SK-N-SH (cell line): Measurements from ENCODE around the gene OBSCN. TPM values are rescaled to one million over a fixed set of nuclear protein-coding genes. Genes with fewer than 3 reads are reported as not detected.

Experiments
- CTCF ChIA-PET: fragments of 300-600, 350-600 bp; formaldehyde crosslinking; extraction: SDS; loops from one replicate; lab custom pipeline; 2021; lab: Yijun Ruan, JAX
- POLR2A ChIA-PET: fragments of 350-600 bp; sonication (Branson Sonifier 250); formaldehyde crosslinking; extraction: SDS; loops from one replicate; lab custom pipeline; 2020; ENCODE audit warnings: antibody characterized with exemption, inconsistent platforms; lab: Yijun Ruan, JAX
- DNase-seq: peaks from one replicate; pipeline ENCODE4 v3.0.0; 2012
- H2AFZ ChIP-seq: fragments of 200-600 bp; sonication (generic); 2 replicates; pipeline ENCODE4 v1.8.1; 2016; ENCODE audit warnings: antibody characterized with exemption, mild to moderate bottlenecking, low read depth
- H3F3A ChIP-seq: fragments of 200-600 bp; sonication (generic); replicated peaks from 2 replicates; pipeline ENCODE3; 2016; ENCODE audit warnings: antibody characterized with exemption, mild to moderate bottlenecking; ENCODE audit not compliant: insufficient read depth
- H3K27ac ChIP-seq, 2 experiments: fragments of 200-500 bp in 1 of 2; fragments of 200-600 bp in 1 of 2; sonication (Bioruptor generic) in 1 of 2; sonication (generic), shearing (Covaris generic) in 1 of 2; 2 replicates each; pipeline versions ENCODE4 v1.5.1 to v1.6.1; 2014 to 2016; ENCODE audit warnings: low read depth in 2 of 2, inconsistent platforms in 1 of 2, low read length in 1 of 2, mild to moderate bottlenecking in 1 of 2, mixed read lengths in 1 of 2
- H3K27me3 ChIP-seq: fragments of 200-600 bp; sonication (generic), shearing (Covaris generic); 2 replicates; pipeline ENCODE4 v1.6.1; 2016; ENCODE audit warnings: mixed run types; ENCODE audit not compliant: insufficient read depth
- H3K36me3 ChIP-seq, 2 experiments: fragments of 200-500 bp in 1 of 2; fragments of 200-600 bp in 1 of 2; sonication (Bioruptor generic) in 1 of 2; sonication (generic) in 1 of 2; replicated peaks in 1 of 2; 2 replicates each; pipeline versions ENCODE3 to v1.5.1; 2014 to 2016; ENCODE audit warnings: low read length in 1 of 2, mild to moderate bottlenecking in 1 of 2; ENCODE audit not compliant: insufficient read depth in 2 of 2, control insufficient read depth in 1 of 2
- H3K4me1 ChIP-seq, 2 experiments: fragments of 200-500 bp in 1 of 2; fragments of 200-600 bp in 1 of 2; sonication (Bioruptor generic) in 1 of 2; sonication (generic), shearing (Covaris generic) in 1 of 2; 2 replicates each; pipeline versions ENCODE4 v1.5.1 to v1.6.1; 2014 to 2016; ENCODE audit warnings: low read depth in 1 of 2, low read length in 1 of 2, mixed run types in 1 of 2; ENCODE audit not compliant: insufficient read depth in 2 of 2, control insufficient read depth in 1 of 2
- H3K4me2 ChIP-seq: fragments of 200-600 bp; sonication (generic), shearing (Covaris generic); 2 replicates; pipeline ENCODE4 v1.6.1; 2017; ENCODE audit warnings: mixed run types
- H3K4me3 ChIP-seq, 2 experiments: fragments of 200-500 bp in 1 of 2; fragments of 200-600 bp in 1 of 2; sonication (Bioruptor generic) in 1 of 2; sonication (generic), shearing (Covaris generic) in 1 of 2; 2 replicates each; pipeline versions ENCODE4 v1.5.1 to v1.8.1; 2014 to 2016; ENCODE audit warnings: low read depth in 2 of 2, inconsistent platforms in 1 of 2, low read length in 1 of 2, mild to moderate bottlenecking in 1 of 2, mixed read lengths in 1 of 2, moderate library complexity in 1 of 2
- H3K79me2 ChIP-seq: fragments of 200-600 bp; sonication (generic); 2 replicates; pipeline ENCODE4 v1.8.1; 2017; ENCODE audit warnings: mild to moderate bottlenecking; ENCODE audit not compliant: insufficient read depth
- H3K9ac ChIP-seq: fragments of 200-600 bp; sonication (generic); 2 replicates; pipeline ENCODE4 v1.6.1; 2017; ENCODE audit warnings: mixed run types
- H3K9me2 ChIP-seq: fragments of 200-600 bp; sonication (generic); 2 replicates; pipeline ENCODE4 v1.6.1; 2017; ENCODE audit warnings: mixed run types
- H3K9me3 ChIP-seq: fragments of 200-600 bp; sonication (generic); 2 replicates; pipeline ENCODE4 v1.6.1; 2017; ENCODE audit warnings: mixed run types, mild to moderate bottlenecking, moderate library complexity
- H4K20me1 ChIP-seq: fragments of 200-600 bp; sonication (generic); 2 replicates; pipeline ENCODE4 v1.6.1; 2017; ENCODE audit warnings: mild to moderate bottlenecking, mixed run types; ENCODE audit not compliant: insufficient read depth
- ELF1 ChIP-seq: IDR thresholded peaks from 2 replicates; pipeline ENCODE4 v1.4.0; 2012
- FOXM1 ChIP-seq: IDR thresholded peaks from 2 replicates; pipeline ENCODE4 v1.4.0; 2012; ENCODE audit warnings: low read depth, mild to moderate bottlenecking
- IRF3 ChIP-seq: fragments of 150-350 bp; IDR thresholded peaks from 2 replicates; pipeline ENCODE4 v1.6.1; 2016; ENCODE audit warnings: mild to moderate bottlenecking, low read depth, low read length
- RFX5 ChIP-seq: IDR thresholded peaks from 2 replicates; pipeline ENCODE4 v1.6.1; 2012; ENCODE audit warnings: mild to moderate bottlenecking, improper control_type of control experiment, low read length
- TAF1 ChIP-seq: IDR thresholded peaks from 2 replicates; pipeline ENCODE4 v1.6.1; 2012; ENCODE audit warnings: low read depth, mild to moderate bottlenecking, low read length, moderate library complexity, borderline replicate concordance
- TEAD4 ChIP-seq: IDR thresholded peaks from 2 replicates; pipeline ENCODE4 v1.4.0; 2012; ENCODE audit warnings: mild to moderate bottlenecking, borderline replicate concordance; ENCODE audit not compliant: insufficient read depth
- WGBS: methylation state at CpG from one replicate; pipeline ENCODE4 v1.1.6; 2017; ENCODE audit warnings: low lambda C conversion rate; 5-methylcytosine and 5-hydroxymethylcytosine counted together
- polyA plus RNA-seq, 3 experiments: library from polyadenylated mRNA; depleted of rRNA; stranded (reverse); fragments of >200 nt; gene quantifications; 2 replicates each; pipeline ENCODE4 v1.2.3, GENCODE V29; 2012
- TF ChIP-seq, protein P1 (sequence below): fragments of 200-600 bp; sonication (generic); IDR thresholded peaks from 2 replicates; pipeline ENCODE4 v1.6.1; 2017; ENCODE audit warnings: antibody characterized with exemption, mild to moderate bottlenecking, moderate library complexity
- TF ChIP-seq, protein P2 (sequence below): IDR thresholded peaks from 2 replicates; pipeline ENCODE4 v1.4.0; 2012; ENCODE audit warnings: low read depth, borderline replicate concordance

Gene OBSCN
- polyA plus RNA-seq, 1 of the 3 experiments (the other 2 are of a cell fraction): 4.0 TPM

- TF ChIP-seq, protein P1, sequence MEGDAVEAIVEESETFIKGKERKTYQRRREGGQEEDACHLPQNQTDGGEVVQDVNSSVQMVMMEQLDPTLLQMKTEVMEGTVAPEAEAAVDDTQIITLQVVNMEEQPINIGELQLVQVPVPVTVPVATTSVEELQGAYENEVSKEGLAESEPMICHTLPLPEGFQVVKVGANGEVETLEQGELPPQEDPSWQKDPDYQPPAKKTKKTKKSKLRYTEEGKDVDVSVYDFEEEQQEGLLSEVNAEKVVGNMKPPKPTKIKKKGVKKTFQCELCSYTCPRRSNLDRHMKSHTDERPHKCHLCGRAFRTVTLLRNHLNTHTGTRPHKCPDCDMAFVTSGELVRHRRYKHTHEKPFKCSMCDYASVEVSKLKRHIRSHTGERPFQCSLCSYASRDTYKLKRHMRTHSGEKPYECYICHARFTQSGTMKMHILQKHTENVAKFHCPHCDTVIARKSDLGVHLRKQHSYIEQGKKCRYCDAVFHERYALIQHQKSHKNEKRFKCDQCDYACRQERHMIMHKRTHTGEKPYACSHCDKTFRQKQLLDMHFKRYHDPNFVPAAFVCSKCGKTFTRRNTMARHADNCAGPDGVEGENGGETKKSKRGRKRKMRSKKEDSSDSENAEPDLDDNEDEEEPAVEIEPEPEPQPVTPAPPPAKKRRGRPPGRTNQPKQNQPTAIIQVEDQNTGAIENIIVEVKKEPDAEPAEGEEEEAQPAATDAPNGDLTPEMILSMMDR: no peak
- TF ChIP-seq TEAD4 (no peak), RFX5 (no peak), IRF3 (no peak), TAF1 (no peak)
- TF ChIP-seq, protein P2, sequence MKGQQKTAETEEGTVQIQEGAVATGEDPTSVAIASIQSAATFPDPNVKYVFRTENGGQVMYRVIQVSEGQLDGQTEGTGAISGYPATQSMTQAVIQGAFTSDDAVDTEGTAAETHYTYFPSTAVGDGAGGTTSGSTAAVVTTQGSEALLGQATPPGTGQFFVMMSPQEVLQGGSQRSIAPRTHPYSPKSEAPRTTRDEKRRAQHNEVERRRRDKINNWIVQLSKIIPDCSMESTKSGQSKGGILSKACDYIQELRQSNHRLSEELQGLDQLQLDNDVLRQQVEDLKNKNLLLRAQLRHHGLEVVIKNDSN: no peak
- TF ChIP-seq, all 33 proteins: peak for 0
Measured at GRCh38 chr1:228217551-228218344, 9.9 kb downstream of the OBSCN start (continued).

- H3K27ac ChIP-seq: no peak overlapping the region
- 73% methylated on average over 8 of the region's 14 CpGs for WGBS
- H3K9me2 ChIP-seq: no peaks in the 10 kb centered on the region
- peaks cover 0 to 2% of the 10 kb centered on the region in 2 experiments for H3K36me3 ChIP-seq
- CTCF ChIA-PET: no interaction called here
- POLR2A ChIA-PET: no interaction called here
- H3K79me2 ChIP-seq: no peaks in the 10 kb centered on the region
- H4K20me1 ChIP-seq: no peaks in the 10 kb centered on the region
- no peak overlapping the region for H2AFZ ChIP-seq
- no peaks in the 10 kb centered on the region for H3K27me3 ChIP-seq
- no peak overlapping the region for H3K4me2 ChIP-seq
- H3K9ac ChIP-seq: no peak overlapping the region
- H3K4me3 ChIP-seq: no peak overlapping the region
- no peaks in the 10 kb centered on the region for H3K9me3 ChIP-seq
- no peaks in the 10 kb centered on the region for H3F3A ChIP-seq
- TF ChIP-seq, protein P2: no peak
- TF ChIP-seq FOXM1: no peak
- TF ChIP-seq ELF1: no peak
- TF ChIP-seq, all 33 proteins: peak for 0
- DNase-seq: no peak
- H3K4me1 ChIP-seq: peaks cover 0 to 14% of the 10 kb centered on the region in 2 experiments; a peak in 1 of 4 replicates
Measured at GRCh38 chr1:228218513-228219244, 10.8 kb downstream of the OBSCN start.
